Measurements from ENCODE around the gene CCL5.

DNA sequence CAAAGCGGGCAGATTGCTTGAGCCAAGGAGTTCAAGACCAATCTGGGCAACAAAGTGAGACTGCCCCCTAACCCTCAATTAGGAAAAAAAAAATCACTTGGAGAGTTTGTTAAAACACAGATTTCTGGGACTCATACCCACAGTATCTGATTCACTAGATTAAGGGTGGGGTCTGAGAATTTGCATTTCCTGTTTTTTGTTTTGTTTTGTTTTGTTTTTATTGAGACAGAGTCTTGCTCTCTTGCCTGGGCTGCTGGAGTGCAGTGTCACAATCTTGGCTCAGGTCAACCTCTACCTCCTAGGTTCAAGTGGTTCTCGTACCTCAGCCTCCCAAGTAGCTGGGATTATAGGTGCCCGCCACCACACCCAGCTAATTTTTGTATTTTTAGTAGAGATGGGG is 12.6 kb downstream of the CCL5 start:
- TF ChIP-seq SMC3 (conservative IDR thresholded peaks at IDR 0.05; ENCODE audit: poor library complexity), result no peak
- TF ChIP-seq CTCF (IDR thresholded peaks at IDR 0.05; ENCODE audit: poor library complexity, severe bottlenecking), result no peak
- TF ChIP-seq EP300 (conservative IDR thresholded peaks at IDR 0.05; ENCODE audit: poor library complexity, severe bottlenecking), result no peak
- TF ChIP-seq, protein P1, sequence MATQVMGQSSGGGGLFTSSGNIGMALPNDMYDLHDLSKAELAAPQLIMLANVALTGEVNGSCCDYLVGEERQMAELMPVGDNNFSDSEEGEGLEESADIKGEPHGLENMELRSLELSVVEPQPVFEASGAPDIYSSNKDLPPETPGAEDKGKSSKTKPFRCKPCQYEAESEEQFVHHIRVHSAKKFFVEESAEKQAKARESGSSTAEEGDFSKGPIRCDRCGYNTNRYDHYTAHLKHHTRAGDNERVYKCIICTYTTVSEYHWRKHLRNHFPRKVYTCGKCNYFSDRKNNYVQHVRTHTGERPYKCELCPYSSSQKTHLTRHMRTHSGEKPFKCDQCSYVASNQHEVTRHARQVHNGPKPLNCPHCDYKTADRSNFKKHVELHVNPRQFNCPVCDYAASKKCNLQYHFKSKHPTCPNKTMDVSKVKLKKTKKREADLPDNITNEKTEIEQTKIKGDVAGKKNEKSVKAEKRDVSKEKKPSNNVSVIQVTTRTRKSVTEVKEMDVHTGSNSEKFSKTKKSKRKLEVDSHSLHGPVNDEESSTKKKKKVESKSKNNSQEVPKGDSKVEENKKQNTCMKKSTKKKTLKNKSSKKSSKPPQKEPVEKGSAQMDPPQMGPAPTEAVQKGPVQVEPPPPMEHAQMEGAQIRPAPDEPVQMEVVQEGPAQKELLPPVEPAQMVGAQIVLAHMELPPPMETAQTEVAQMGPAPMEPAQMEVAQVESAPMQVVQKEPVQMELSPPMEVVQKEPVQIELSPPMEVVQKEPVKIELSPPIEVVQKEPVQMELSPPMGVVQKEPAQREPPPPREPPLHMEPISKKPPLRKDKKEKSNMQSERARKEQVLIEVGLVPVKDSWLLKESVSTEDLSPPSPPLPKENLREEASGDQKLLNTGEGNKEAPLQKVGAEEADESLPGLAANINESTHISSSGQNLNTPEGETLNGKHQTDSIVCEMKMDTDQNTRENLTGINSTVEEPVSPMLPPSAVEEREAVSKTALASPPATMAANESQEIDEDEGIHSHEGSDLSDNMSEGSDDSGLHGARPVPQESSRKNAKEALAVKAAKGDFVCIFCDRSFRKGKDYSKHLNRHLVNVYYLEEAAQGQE (IDR thresholded peaks at IDR 0.05; ENCODE audit: borderline replicate concordance), result no peak
